HL-60 (cell line): ENCODE measurements around the gene TSPOAP1.

Source experiments
- DNase-seq, 2 experiments: peaks; one replicate each; pipeline ENCODE4 v3.0.0-alpha.2; 2010 to 2020; ENCODE audit warnings: low read depth in 1 of 2, low spot score in 1 of 2
- H3K27ac ChIP-seq: fragments of 250-450 bp; sonication (Bioruptor Pico); replicated peaks from 2 replicates; pipeline ENCODE4 v1.5.1; 2020; ENCODE audit warnings: mild to moderate bottlenecking, moderate library complexity
- H3K27me3 ChIP-seq: fragments of 250-450 bp; sonication (Bioruptor Pico); 2 replicates; pipeline ENCODE4 v1.5.1; 2021; ENCODE audit warnings: mild to moderate bottlenecking, moderate library complexity; ENCODE audit not compliant: insufficient read depth, poor library complexity, severe bottlenecking
- H3K4me3 ChIP-seq: replicated peaks from 2 replicates; pipeline ENCODE4 v1.5.1; 2011; ENCODE audit warnings: mild to moderate bottlenecking, control low read depth, low read length; ENCODE audit not compliant: insufficient read depth
- CTCF ChIP-seq: IDR thresholded peaks from one replicate; pipeline ENCODE4 v1.5.1; 2011; ENCODE audit warnings: low read length, control low read depth, inconsistent platforms; ENCODE audit not compliant: insufficient read depth
- GABPA ChIP-seq: IDR thresholded peaks from 2 replicates; pipeline ENCODE4 v1.6.1; 2012; ENCODE audit warnings: low read depth
- POLR2AphosphoS5 ChIP-seq: IDR thresholded peaks from 2 replicates; pipeline ENCODE4 v1.6.1; 2012; ENCODE audit warnings: low read depth
- SPI1 ChIP-seq: IDR thresholded peaks from 2 replicates; pipeline ENCODE4 v1.6.1; 2012; ENCODE audit warnings: low read depth, mild to moderate bottlenecking, borderline replicate concordance
- TF ChIP-seq, protein P1 (sequence below): IDR thresholded peaks from 2 replicates; pipeline ENCODE4 v1.6.1; 2012; ENCODE audit warnings: low read depth; ENCODE audit not compliant: insufficient replicate concordance

TSPOAP1 gene

DNA sequence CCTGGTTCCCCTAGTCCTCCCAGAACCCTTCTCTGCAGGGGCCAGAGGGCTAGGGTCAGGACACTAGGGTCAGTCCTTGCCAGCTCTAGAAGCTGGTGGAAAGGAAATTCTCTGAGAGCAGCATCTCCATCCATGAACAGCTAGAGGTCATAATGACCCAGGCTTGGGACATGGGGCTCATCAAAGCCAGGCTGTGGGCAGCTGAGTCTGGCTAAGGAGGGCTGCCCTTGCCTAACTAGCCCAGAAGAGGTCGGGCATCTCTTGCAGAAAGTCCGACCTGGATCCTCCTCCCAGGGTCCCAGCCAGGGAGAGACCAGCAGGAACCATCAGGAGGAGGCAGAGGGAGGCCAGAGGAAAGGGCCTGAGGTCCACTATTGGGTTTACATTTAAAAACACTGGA is 52.2 kb downstream of the TSPOAP1 start:
- Histone ChIP-seq H3K4me3 (peak overlapping the region; percentile 64), H3K27ac (peak overlapping the region; percentile 99), H3K27me3 (no peaks in the 10 kb centered on the region)
- no peak for TF ChIP-seq CTCF
- TF ChIP-seq, protein P1, sequence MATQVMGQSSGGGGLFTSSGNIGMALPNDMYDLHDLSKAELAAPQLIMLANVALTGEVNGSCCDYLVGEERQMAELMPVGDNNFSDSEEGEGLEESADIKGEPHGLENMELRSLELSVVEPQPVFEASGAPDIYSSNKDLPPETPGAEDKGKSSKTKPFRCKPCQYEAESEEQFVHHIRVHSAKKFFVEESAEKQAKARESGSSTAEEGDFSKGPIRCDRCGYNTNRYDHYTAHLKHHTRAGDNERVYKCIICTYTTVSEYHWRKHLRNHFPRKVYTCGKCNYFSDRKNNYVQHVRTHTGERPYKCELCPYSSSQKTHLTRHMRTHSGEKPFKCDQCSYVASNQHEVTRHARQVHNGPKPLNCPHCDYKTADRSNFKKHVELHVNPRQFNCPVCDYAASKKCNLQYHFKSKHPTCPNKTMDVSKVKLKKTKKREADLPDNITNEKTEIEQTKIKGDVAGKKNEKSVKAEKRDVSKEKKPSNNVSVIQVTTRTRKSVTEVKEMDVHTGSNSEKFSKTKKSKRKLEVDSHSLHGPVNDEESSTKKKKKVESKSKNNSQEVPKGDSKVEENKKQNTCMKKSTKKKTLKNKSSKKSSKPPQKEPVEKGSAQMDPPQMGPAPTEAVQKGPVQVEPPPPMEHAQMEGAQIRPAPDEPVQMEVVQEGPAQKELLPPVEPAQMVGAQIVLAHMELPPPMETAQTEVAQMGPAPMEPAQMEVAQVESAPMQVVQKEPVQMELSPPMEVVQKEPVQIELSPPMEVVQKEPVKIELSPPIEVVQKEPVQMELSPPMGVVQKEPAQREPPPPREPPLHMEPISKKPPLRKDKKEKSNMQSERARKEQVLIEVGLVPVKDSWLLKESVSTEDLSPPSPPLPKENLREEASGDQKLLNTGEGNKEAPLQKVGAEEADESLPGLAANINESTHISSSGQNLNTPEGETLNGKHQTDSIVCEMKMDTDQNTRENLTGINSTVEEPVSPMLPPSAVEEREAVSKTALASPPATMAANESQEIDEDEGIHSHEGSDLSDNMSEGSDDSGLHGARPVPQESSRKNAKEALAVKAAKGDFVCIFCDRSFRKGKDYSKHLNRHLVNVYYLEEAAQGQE, result no peak
- TF ChIP-seq POLR2AphosphoS5, result peak; percentile 61
- DNase-seq, result no peak

DNA sequence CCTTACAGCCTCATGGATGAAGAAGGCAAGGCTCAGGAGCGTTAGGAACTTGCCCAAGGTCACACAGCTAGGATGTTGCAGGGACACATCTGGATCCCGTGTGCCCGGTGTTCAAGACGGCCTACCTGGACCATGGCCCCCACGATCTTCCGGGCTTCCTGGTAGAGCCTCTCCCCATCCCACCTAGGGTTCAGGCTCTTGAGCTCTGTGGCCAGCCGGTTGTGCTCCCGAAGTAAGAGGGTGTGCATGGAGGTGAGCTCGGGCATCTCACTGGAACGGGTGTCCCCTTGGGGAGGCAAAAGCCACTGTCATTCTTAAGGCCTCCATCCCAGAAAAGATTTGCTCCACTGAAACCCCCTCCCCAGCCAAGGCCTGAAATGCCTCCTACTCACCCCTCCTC is 53.2 kb downstream of the TSPOAP1 start:
- Histone ChIP-seq H3K27ac (peak overlapping the region; percentile 99), H3K27me3 (no peaks in the 10 kb centered on the region), H3K4me3 (peak overlapping the region; percentile 64)
- no peak for DNase-seq
- TF ChIP-seq, protein P1, result no peak
- no peak for TF ChIP-seq GABPA
- TF ChIP-seq CTCF, result no peak
- peak; percentile 91; the same call in 1 of the 2 replicates for TF ChIP-seq POLR2AphosphoS5

DNA sequence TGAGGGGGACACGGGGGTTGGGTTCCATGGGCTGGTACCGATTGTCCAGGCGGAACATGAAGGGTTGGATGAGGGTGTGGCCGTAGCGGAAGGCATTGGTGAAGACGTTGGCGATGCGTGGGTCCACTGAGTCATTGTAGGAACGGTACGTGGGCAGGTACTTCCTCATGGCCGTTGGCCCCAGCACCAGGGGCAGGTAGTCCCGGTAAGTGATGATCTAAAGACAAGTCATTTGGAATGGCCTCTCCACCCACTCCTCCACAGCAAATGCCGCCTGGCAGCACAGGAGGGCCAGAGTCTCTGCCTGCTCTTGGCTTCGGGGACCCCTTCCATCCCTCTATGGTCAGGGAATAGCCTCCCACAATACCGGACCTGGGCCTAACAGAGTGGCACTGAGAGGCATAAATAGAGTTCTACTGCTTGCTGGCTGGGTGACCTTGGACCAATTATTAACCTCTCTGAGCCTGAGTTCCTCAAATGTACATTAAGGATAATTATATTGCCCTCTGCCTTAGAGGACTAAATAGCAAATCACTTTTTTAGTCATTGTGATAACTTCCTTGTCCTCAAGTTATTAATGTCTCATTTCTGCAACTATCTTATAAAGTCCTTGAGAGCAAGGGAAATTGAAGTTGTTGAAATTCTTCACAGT is 55.0 kb downstream of the TSPOAP1 start:
- H3K27ac ChIP-seq, result peak overlapping the region; percentile 99
- TF ChIP-seq, protein P1, result peak; percentile 9
- no peak for TF ChIP-seq CTCF
- peak; percentile 99 for TF ChIP-seq POLR2AphosphoS5
- peak; percentile 18; the same call in 1 of the 2 replicates for TF ChIP-seq SPI1
- no peak for TF ChIP-seq GABPA
- H3K27me3 ChIP-seq, result no peaks in the 10 kb centered on the region
- peak overlapping the region; percentile 22 for H3K4me3 ChIP-seq
- peak in 1 of 2 experiments; percentile 52 for DNase-seq
